Stimulated activated naive B cell treated with anti-CD40 and anti-IgM and Interleukin-4, amounts not matched to agents 10 μg/mL and 1 μg/mL and 100 μg/mL, for 72 hours (primary cell): ENCODE measurements around the gene APBB3.

Source experiments
- ATAC-seq, 2 donors: fragments of 150-1000 bp; cut with Tn5 transposase; replicated peaks; 2 replicates each; pipeline ENCODE4 v1.10.0; 2021; ENCODE audit warnings: moderate library complexity in 1 of 2
- DNase-seq: peaks from one replicate; pipeline ENCODE4 v3.0.0; 2021
- H3K27ac Mint-ChIP-seq: one replicate; pipeline ENCODE4 v1.8.0; 2022; ENCODE audit warnings: mild to moderate bottlenecking, mixed read lengths
- H3K27me3 Mint-ChIP-seq, 2 donors: one replicate each; pipeline ENCODE4 v1.8.0; 2022; ENCODE audit warnings: mixed read lengths in 2 of 2
- H3K36me3 Mint-ChIP-seq, 2 donors: one replicate each; pipeline ENCODE4 v1.8.0; 2022; ENCODE audit warnings: mixed read lengths in 2 of 2, mild to moderate bottlenecking in 1 of 2
- H3K4me1 Mint-ChIP-seq, 2 donors: one replicate each; pipeline ENCODE4 v1.8.0; 2022; ENCODE audit warnings: mixed read lengths in 2 of 2, mild to moderate bottlenecking in 1 of 2
- H3K4me3 Mint-ChIP-seq, 2 donors: one replicate each; pipeline ENCODE4 v1.8.0; 2022; ENCODE audit warnings: mild to moderate bottlenecking in 2 of 2, mixed read lengths in 2 of 2, moderate library complexity in 1 of 2
- H3K9me3 Mint-ChIP-seq, 2 donors: one replicate each; pipeline ENCODE4 v1.8.0; 2022; ENCODE audit warnings: mixed read lengths in 2 of 2, mild to moderate bottlenecking in 1 of 2

The APBB3 gene

DNA sequence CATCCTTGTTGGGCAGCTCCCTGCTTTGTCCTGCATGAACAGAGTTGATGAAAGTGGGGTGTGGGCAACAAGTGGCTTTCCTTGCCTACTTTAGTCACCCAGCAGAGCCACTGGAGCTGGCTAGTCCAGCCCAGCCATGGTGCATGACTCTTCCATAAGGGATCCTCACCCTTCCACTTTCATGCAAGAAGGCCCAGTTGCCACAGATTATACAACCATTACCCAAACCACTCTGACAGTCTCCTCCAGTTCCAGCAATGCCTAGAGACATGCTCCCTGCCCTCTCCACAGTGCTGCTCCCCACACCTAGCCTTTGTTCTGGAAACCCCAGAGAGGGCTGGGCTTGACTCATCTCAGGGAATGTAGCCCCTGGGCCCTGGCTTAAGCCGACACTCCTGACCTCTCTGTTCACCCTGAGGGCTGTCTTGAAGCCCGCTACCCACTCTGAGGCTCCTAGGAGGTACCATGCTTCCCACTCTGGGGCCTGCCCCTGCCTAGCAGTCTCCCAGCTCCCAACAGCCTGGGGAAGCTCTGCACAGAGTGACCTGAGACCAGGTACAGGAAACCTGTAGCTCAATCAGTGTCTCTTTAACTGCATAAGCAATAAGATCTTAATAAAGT lies 4.2 kb upstream of the APBB3 start:
- H3K27me3 Mint-ChIP-seq, result no peaks in the 10 kb centered on the region
- no peaks in the 10 kb centered on the region for H3K9me3 Mint-ChIP-seq
- H3K36me3 Mint-ChIP-seq, result peaks cover 30 to 50% of the 10 kb centered on the region in 2 donors
- peak overlapping the region in 1 of 2 donors; percentile 44 for H3K4me3 Mint-ChIP-seq
- no peak for ATAC-seq
- DNase-seq, result no peak
- H3K4me1 Mint-ChIP-seq, result peaks cover 41 to 54% of the 10 kb centered on the region in 2 donors
- peak overlapping the region; percentile 95 for H3K27ac Mint-ChIP-seq

DNA sequence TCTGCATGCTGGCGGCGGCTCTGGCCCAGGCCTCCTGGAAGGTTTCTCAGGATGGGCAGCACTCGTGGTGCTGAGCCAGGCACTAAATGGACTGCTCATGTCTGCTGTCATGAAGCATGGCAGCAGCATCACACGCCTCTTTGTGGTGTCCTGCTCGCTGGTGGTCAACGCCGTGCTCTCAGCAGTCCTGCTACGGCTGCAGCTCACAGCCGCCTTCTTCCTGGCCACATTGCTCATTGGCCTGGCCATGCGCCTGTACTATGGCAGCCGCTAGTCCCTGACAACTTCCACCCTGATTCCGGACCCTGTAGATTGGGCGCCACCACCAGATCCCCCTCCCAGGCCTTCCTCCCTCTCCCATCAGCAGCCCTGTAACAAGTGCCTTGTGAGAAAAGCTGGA lies 3.5 kb upstream of the APBB3 start:
- Mint-ChIP-seq H3K36me3 (peaks cover 26 to 44% of the 10 kb centered on the region in 2 donors), H3K4me1 (peaks cover 40 to 60% of the 10 kb centered on the region in 2 donors), H3K27me3 (no peaks in the 10 kb centered on the region), H3K4me3 (peak overlapping the region in 1 of 2 donors; percentile 33), H3K9me3 (no peaks in the 10 kb centered on the region), H3K27ac (peak overlapping the region; percentile 73)
- ATAC-seq (no peak), DNase-seq (no peak)

DNA sequence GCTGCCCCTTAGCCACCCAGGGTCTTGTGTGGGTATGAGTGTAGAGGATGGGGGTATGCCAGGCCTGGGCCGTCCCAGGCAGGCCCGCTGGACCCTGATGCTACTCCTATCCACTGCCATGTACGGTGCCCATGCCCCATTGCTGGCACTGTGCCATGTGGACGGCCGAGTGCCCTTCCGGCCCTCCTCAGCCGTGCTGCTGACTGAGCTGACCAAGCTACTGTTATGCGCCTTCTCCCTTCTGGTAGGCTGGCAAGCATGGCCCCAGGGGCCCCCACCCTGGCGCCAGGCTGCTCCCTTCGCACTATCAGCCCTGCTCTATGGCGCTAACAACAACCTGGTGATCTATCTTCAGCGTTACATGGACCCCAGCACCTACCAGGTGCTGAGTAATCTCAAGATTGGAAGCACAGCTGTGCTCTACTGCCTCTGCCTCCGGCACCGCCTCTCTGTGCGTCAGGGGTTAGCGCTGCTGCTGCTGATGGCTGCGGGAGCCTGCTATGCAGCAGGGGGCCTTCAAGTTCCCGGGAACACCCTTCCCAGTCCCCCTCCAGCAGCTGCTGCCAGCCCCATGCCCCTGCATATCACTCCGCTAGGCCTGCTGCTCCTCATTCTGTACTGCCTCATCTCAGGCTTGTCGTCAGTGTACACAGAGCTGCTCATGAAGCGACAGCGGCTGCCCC lies 2.9 kb upstream of the APBB3 start:
- no peak for ATAC-seq
- Mint-ChIP-seq H3K36me3 (peaks cover 29 to 48% of the 10 kb centered on the region in 2 donors), H3K27ac (peak overlapping the region; percentile 53), H3K27me3 (no peaks in the 10 kb centered on the region), H3K9me3 (no peaks in the 10 kb centered on the region), H3K4me1 (peaks cover 43 to 66% of the 10 kb centered on the region in 2 donors), H3K4me3 (peak overlapping the region; percentile 33 to 52)
- DNase-seq, result no peak

DNA sequence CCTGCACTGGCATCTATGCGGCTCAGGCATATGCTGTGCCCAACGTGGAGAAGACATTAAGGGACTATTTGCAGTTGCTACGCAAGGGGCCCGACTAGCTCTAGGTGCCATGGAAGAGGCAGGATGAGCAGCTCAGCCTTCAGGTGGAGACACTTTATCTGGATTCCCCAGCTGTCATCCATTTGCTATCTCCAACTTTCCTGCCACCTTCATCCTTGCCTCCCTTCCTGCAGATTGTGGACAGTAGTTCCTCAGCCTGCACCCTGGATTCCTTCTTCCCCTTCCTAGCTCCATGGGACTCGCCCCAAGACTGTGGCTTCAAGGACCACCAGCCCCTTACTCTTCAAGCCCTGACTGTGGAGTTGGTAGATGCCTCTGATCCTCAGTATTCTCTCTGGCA lies 2.3 kb upstream of the APBB3 start:
- Mint-ChIP-seq H3K4me1 (peaks cover 43 to 66% of the 10 kb centered on the region in 2 donors), H3K36me3 (peaks cover 29 to 52% of the 10 kb centered on the region in 2 donors), H3K4me3 (peak overlapping the region in 1 of 2 donors; percentile 52), H3K27me3 (no peaks in the 10 kb centered on the region), H3K27ac (no peak overlapping the region), H3K9me3 (no peaks in the 10 kb centered on the region)
- DNase-seq (no peak), ATAC-seq (no peak)

DNA sequence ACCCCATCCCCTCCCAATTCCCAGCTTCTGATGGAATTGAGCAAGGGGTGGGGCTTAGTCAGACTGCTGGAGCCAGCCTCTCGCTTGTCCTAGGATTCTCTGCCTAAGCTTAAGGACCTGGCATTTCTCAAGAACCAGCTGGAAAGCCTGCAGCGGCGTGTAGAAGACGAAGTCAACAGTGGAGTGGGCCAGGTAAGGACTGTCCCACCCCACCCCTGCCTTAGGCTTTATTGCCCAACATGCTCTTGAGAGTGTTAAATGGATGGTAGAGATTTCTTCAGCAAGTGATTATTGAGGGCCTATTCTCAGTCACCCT lies 1.3 kb upstream of the APBB3 start:
- ATAC-seq, result no peak
- peak overlapping the region; percentile 98 for H3K27ac Mint-ChIP-seq
- peaks cover 36 to 56% of the 10 kb centered on the region in 2 donors for H3K36me3 Mint-ChIP-seq
- no peak for DNase-seq
- no peaks in the 10 kb centered on the region for H3K9me3 Mint-ChIP-seq
- peak overlapping the region; percentile 90 to 94 for H3K4me3 Mint-ChIP-seq
- H3K27me3 Mint-ChIP-seq, result no peaks in the 10 kb centered on the region
- peaks cover 50 to 66% of the 10 kb centered on the region in 2 donors for H3K4me1 Mint-ChIP-seq

DNA sequence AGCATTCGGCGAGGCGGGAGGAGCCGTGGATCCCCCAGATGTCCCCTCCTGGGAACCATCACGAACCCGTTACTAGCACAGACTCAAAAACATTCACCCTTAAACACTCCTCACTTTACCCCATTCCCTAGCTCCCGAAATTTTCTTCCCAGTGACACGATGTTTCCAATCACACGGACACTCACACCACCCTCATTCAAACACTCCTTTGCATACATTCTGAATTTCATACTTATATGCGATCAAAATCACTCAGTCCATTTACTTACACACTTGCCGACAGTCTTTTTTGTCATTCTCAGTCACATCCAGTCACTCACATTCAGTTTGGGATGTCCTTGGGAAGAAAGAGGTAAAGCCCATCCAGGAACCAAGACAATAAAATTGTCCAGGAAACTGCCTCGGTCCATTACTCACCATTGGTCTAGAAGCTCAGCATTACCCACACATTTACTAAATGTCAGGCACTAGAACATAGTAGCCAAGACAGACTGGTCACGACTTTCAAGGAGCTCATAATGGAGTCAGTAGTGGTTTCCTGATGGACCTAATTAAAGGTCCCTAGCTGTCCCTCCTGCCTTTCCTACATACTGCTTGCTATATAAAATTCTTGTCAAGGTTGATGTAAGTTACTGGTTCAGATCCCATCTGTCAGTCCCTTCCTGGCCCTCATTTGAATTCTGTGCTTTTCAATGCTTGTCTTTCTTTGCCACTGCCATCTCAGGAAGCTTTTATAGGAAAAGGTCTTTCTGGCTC lies 804 bp upstream of the APBB3 start:
- Mint-ChIP-seq H3K4me3 (peak overlapping the region; percentile 90 to 94), H3K27ac (peak overlapping the region; percentile 98), H3K27me3 (no peaks in the 10 kb centered on the region), H3K4me1 (peaks cover 49 to 63% of the 10 kb centered on the region in 2 donors), H3K9me3 (no peaks in the 10 kb centered on the region), H3K36me3 (peaks cover 36 to 58% of the 10 kb centered on the region in 2 donors)
- ATAC-seq (peak; percentile 12), DNase-seq (no peak)

DNA sequence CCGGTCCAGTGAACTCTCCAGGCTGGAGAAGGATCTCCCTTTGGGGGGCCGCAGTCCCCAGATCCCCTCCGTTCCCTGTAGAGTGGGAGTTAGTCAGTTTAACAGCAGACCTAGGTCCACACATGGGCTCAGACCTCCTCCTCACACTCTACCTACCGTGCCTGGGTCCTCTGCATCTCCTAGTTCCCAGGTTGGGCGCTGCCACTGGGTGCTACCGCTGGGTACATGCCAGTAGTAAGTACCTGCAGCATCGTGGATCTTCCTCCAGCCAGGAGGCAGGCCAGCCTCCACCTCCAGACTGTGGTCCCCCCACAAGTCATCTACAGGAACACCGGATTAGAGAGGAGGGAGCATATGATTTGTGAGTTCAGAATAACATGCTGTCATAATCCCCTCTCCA lies 802 bp downstream of the APBB3 start:
- DNase-seq (no peak), ATAC-seq (no peak)
- Mint-ChIP-seq H3K36me3 (peaks cover 38 to 61% of the 10 kb centered on the region in 2 donors), H3K27ac (peak overlapping the region; percentile 98), H3K9me3 (no peaks in the 10 kb centered on the region), H3K4me1 (peaks cover 43 to 47% of the 10 kb centered on the region in 2 donors), H3K27me3 (no peaks in the 10 kb centered on the region), H3K4me3 (peak overlapping the region; percentile 90 to 94)

DNA sequence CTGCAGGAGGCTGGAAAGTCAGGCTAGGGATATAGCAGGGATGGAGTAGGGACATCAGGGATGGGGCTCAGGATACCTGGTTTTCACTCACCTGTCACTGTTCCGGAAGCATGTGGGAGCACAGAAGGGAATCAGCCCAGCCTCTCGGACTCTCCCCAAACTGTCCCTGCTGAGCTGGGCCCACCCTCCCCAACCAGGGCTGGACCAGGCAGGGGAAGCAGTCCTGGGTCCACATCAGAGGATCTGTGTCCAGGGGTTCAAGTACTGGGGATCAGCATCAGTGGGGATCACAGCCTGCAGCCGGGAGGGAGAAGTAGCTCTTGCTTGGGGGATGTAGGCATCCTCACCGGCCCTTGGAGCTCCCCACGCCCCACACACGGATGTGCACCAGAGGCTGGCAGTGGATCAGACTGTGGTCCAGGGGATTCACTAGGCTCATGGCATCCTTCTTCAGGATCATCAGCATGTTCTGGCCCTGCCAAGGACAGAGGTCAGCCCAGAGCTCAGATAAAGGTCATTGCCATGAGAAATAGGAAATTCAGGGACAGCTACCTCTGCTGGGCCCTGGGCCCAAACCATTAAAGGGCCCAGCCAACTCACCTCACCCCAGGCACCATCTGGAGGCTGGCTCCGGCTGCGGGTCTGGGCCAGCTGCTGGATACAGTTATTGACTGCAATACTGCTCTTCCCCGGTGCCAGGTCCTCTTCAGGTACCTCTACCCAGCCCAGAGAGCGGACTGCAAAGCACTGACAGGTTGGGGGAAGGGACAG lies 2.5 kb downstream of the APBB3 start:
- H3K9me3 Mint-ChIP-seq, result no peaks in the 10 kb centered on the region
- no peaks in the 10 kb centered on the region for H3K27me3 Mint-ChIP-seq
- H3K4me3 Mint-ChIP-seq, result no peak overlapping the region
- peaks cover 31 to 52% of the 10 kb centered on the region in 2 donors for H3K36me3 Mint-ChIP-seq
- no peak overlapping the region for H3K27ac Mint-ChIP-seq
- ATAC-seq (no peak), DNase-seq (no peak)
- H3K4me1 Mint-ChIP-seq, result peaks cover 37 to 43% of the 10 kb centered on the region in 2 donors

DNA sequence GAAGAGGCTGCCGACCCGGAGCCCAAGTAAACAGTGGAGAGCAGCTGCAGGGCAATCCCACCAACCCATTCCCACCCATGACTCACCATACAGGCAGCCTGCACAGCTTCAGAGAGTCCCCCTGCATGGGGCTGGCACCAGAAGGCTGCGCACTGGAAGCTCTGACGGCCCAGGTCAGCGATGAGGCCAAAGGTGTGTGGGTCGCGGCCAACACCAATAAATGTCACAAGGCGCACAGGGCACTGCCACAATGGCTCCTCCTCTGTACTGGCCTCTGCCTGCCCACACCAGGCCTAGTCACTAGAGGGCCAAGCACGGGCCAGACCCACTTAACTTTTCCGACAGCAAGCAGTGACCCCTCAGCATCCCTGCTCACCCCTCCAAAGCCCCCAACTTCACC lies 4.2 kb downstream of the APBB3 start:
- H3K36me3 Mint-ChIP-seq, result peaks cover 35 to 50% of the 10 kb centered on the region in 2 donors
- H3K9me3 Mint-ChIP-seq, result no peaks in the 10 kb centered on the region
- ATAC-seq (no peak), DNase-seq (no peak)
- no peak overlapping the region for H3K4me3 Mint-ChIP-seq
- H3K27me3 Mint-ChIP-seq, result no peaks in the 10 kb centered on the region
- no peak overlapping the region for H3K27ac Mint-ChIP-seq
- H3K4me1 Mint-ChIP-seq, result peaks cover 36 to 47% of the 10 kb centered on the region in 2 donors

DNA sequence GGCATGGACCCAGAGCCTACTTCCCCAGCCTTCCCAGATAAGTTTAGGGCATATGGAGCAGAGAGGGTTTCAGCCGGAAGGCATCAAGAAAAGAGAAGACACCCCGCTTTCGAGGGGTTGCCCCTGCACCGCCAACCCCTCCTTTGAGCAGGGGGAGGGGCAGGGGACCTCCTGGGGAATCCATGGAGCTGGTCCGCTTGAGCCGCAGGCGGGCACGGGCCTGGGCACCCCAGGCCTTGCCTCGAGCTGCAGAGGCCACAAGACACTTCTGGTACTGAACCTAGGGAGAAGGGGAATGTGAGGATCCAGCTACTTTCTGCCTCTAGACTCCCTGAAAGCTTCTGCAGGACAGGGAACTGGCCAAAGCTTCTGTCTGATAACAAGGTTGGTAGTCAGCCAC lies 5.9 kb downstream of the APBB3 start:
- H3K36me3 Mint-ChIP-seq, result peaks cover 47 to 60% of the 10 kb centered on the region in 2 donors
- no peaks in the 10 kb centered on the region for H3K27me3 Mint-ChIP-seq
- no peaks in the 10 kb centered on the region for H3K9me3 Mint-ChIP-seq
- H3K4me3 Mint-ChIP-seq, result no peak overlapping the region
- peaks cover 43 to 57% of the 10 kb centered on the region in 2 donors for H3K4me1 Mint-ChIP-seq
- peak overlapping the region; percentile 97 for H3K27ac Mint-ChIP-seq
- ATAC-seq, result no peak
- no peak for DNase-seq

DNA sequence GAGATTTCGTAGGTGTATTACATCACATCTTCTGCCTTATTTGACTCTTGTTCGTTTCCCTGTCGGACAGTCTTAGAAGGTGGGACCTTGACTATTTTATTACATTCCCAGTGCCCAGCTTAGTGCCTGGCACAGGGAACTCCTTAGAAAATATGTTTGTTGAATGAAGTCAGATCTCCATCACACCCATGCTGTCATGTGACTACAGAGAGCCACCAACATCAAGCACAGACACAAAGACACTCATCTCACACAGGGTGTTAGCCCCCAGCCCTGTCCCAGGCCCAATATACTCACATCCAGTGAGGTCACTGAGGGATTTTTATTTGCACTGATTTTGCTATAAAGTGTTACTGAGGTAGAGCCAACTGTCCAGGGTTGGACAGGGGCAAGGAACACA lies 6.4 kb downstream of the APBB3 start:
- no peaks in the 10 kb centered on the region for H3K9me3 Mint-ChIP-seq
- no peak for ATAC-seq
- peaks cover 48 to 57% of the 10 kb centered on the region in 2 donors for H3K4me1 Mint-ChIP-seq
- H3K4me3 Mint-ChIP-seq, result peak overlapping the region; percentile 93 to 95
- H3K27me3 Mint-ChIP-seq, result no peaks in the 10 kb centered on the region
- peak overlapping the region; percentile 97 for H3K27ac Mint-ChIP-seq
- DNase-seq, result no peak
- H3K36me3 Mint-ChIP-seq, result peaks cover 53 to 66% of the 10 kb centered on the region in 2 donors

DNA sequence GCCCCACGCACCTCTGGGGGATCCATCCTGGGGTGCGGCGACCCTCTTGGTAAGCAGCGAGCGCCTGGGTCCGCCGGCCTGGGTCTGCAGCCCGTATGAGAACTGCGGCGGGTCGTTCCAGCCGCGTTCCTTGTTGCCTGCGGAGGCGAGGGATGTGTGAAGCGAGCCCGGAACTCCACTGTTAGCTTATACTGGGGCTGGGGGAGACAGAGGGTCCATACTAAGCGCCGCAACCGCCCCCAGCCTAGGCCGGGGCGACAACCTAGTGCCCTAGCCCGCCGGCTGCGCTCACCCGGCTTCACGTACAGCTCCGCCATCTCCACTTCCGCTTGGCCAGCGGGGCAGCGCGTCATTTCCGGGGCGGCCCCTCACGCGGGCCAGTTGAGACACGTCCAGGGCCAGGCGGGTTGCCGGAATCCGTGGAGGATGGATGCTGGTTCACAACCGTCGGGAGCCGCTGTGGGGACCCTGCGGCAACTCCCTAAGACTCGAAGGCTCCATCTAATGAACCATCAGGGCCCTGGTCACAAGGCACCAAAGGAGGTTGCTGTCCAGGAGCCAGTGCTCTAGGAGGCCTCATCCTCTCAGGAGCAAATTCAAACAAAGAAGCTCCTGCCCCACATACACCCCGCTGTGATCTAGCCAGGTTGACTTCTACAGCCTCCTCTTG lies 7.1 kb downstream of the APBB3 start, which contains the start of gene SRA1:
Gene SRA1 (minus strand): TSS at position 338 of the 670 bp plus-strand sequence. CDS start 21 bp downstream, at position 317.
- Mint-ChIP-seq H3K4me3 (peak within 1 kb of the TSS; percentile 93 to 95), H3K27me3 (no peaks in the 10 kb centered on the region), H3K36me3 (peaks cover 53 to 65% of the 10 kb centered on the region in 2 donors), H3K4me1 (peaks cover 47 to 54% of the 10 kb centered on the region in 2 donors), H3K27ac (peak within 1 kb of the TSS; percentile 97), H3K9me3 (no peaks in the 10 kb centered on the region)
- ATAC-seq, result peak; percentile 96 to 97
- DNase-seq, result peak; percentile 86

DNA sequence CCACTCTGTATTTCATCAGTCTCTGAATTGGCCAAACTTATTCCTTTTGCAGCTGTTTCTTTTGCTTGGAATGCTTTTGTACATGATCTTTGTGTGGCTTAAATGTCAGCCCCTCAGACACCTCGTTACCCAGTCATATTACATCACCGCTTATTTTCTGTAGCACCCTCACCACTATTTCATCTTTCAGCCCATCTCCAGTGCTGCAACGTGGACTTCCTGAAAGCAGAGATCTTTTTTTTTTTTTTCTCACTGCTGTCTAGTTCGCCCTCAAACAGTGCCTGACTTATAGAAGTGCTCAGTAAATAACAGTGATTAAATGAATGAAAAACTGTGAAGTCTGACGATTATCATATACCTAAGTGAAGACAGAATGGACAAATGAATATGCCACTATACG lies 8.0 kb downstream of the APBB3 start:
- Mint-ChIP-seq H3K36me3 (peaks cover 58 to 61% of the 10 kb centered on the region in 2 donors), H3K27me3 (no peaks in the 10 kb centered on the region), H3K9me3 (no peaks in the 10 kb centered on the region), H3K4me1 (peaks cover 45 to 54% of the 10 kb centered on the region in 2 donors), H3K27ac (peak overlapping the region; percentile 70), H3K4me3 (peak overlapping the region; percentile 93 to 95)
- DNase-seq (no peak), ATAC-seq (no peak)
